Lung (tissue), 12 donors: Measurements from ENCODE around the gene RNF166. TPM values are rescaled to one million over a fixed set of nuclear protein-coding genes. Genes with fewer than 3 reads are reported as not detected.

Experiments
- ATAC-seq: fragments of 200-7000 bp; cut with Tn5 transposase; one replicate; pipeline ENCODE4 v1.9.1; 2020; ENCODE audit warnings: moderate number of reproducible peaks; ENCODE audit not compliant: insufficient read depth, low FRiP score
- DNase-seq, 3 donors: peaks; one replicate each; pipeline ENCODE4 v3.0.0-alpha.2; 2013 to 2017
- H3K27ac ChIP-seq, 2 donors: one replicate each; pipeline ENCODE4 v1.5.1; 2013; ENCODE audit warnings: mild to moderate bottlenecking in 2 of 2, moderate library complexity in 2 of 2, control low read depth in 1 of 2, inconsistent platforms in 1 of 2, low read depth in 1 of 2, low read length in 1 of 2
- H3K27me3 ChIP-seq, 3 donors: one replicate each; pipeline ENCODE4 v1.5.1; 2013; ENCODE audit warnings: low read length in 2 of 3; ENCODE audit not compliant: control insufficient read depth in 3 of 3, insufficient read depth in 3 of 3
- H3K36me3 ChIP-seq, 4 donors: one replicate each; pipeline ENCODE4 v1.5.1; 2013; ENCODE audit warnings: low read length in 4 of 4, mild to moderate bottlenecking in 1 of 4, moderate library complexity in 1 of 4; ENCODE audit not compliant: control insufficient read depth in 4 of 4, insufficient read depth in 4 of 4
- H3K4me1 ChIP-seq, 5 donors: one replicate each; pipeline ENCODE4 v1.5.1; 2013; ENCODE audit warnings: low read length in 5 of 5, mild to moderate bottlenecking in 2 of 5, moderate library complexity in 1 of 5; ENCODE audit not compliant: control insufficient read depth in 5 of 5, insufficient read depth in 5 of 5
- H3K4me3 ChIP-seq: one replicate; pipeline ENCODE4 v1.5.1; 2013; ENCODE audit warnings: mild to moderate bottlenecking, control low read depth, moderate library complexity
- H3K9ac ChIP-seq, 2 donors: one replicate each; pipeline ENCODE4 v1.5.1; 2013; ENCODE audit warnings: low read length in 2 of 2, control low read depth in 1 of 2; ENCODE audit not compliant: insufficient read depth in 1 of 2
- H3K9me3 ChIP-seq, 4 donors: one replicate each; pipeline ENCODE4 v1.5.1; 2013; ENCODE audit warnings: low read length in 3 of 4, mild to moderate bottlenecking in 1 of 4, moderate library complexity in 1 of 4; ENCODE audit not compliant: control insufficient read depth in 4 of 4, insufficient read depth in 3 of 4
- CTCF ChIP-seq: IDR thresholded peaks from 2 replicates; pipeline ENCODE4 v1.5.1; 2012; ENCODE audit warnings: mild to moderate bottlenecking; ENCODE audit errors: control extremely low read depth, extremely low read depth
- WGBS, 2 donors: extraction: QIAGEN DNeasy Blood & Tissue Kit; methylation state at CpG; one replicate each; pipeline ENCODE4 v1.1.7; 2013; 5-methylcytosine and 5-hydroxymethylcytosine counted together
- polyA plus RNA-seq, 2 donors: library from polyadenylated mRNA; stranded (reverse); fragments of 200-250 nt; gene quantifications; one replicate each; pipeline ENCODE4 v1.2.1, GENCODE V29; 2013
- total RNA-seq, 2 donors: library from RNA; depleted of rRNA in 1 of 2; stranded (reverse); fragments of >200 nt in 1 of 2; gene quantifications; one replicate each; pipeline ENCODE4 v1.2.1, GENCODE V29; 2014 to 2021
- donor health status: control.
- donor health status: control.
- donor health status: Bipolar disorder and iron deficiency.
- donor health status: healthy.
- donor health status: DM: yes; HTN: yes; CAD: no.

The RNF166 gene
- total and polyA plus RNA-seq, 4 donors = 15.2 to 51.6 (median 44.1) TPM

- no peak for DNase-seq
- Histone ChIP-seq H3K4me3 (no peak overlapping the region), H3K9me3 (peaks cover 0 to 2% (median 0%) of the 10 kb centered on the region in 4 donors), H3K36me3 (peaks cover 0 to 80% (median 13%) of the 10 kb centered on the region in 4 donors), H3K4me1 (no peaks in the 10 kb centered on the region), H3K27ac (no peak overlapping the region), H3K9ac (no peak overlapping the region), H3K27me3 (no peaks in the 10 kb centered on the region)
- WGBS, 2 donors = 90 to 91% methylated on average over 32 of the region's 32 CpGs
- ATAC-seq = no peak
- TF ChIP-seq CTCF = no peak
Observed at GRCh38 chr16:88725609-88726407, 19.6 kb upstream of the RNF166 start.

DNA sequence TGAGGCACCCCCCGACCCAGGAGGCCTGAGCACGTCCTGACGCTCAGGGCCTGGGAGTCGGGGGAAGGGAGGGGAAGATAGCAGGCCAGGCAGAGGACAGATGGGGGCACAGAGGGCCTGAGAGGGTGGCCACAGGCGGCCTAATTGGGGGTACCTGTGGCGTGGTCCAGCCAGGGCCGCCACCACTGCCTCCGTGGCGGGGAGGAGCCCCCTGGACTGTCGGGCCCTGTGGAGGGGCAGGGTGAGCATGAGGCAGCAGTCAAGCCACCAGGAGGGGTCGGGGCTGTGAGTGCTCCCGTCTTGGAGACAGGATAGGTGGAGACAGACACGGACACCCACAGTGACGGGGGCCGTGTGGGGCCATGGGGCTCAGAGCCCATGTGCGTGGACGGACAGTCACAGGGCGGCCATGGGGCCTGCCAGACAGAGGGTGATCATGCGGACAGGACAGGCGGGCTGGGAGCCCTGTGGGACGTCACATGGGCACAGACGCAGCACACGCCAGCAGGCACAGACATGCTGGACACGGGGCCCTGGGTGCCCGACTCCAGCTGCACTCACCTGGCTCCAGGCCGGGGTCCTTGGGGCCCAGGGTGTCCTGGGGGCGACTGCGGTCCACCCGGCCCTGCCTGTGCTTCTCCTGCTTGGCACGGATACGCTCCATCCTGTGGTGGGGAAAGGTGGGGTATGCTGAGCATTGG lies 18.8 kb upstream of the RNF166 start:
- WGBS, 2 donors = 92 to 94% methylated on average over 31 of the region's 31 CpGs
- TF ChIP-seq CTCF = no peak
- Histone ChIP-seq H3K27ac (no peak overlapping the region), H3K36me3 (peaks cover 0 to 83% (median 14%) of the 10 kb centered on the region in 4 donors), H3K9ac (no peak overlapping the region), H3K9me3 (peaks cover 0 to 2% (median 0%) of the 10 kb centered on the region in 4 donors), H3K4me1 (no peaks in the 10 kb centered on the region), H3K27me3 (no peaks in the 10 kb centered on the region), H3K4me3 (no peak overlapping the region)
- ATAC-seq (no peak), DNase-seq (no peak)

DNA sequence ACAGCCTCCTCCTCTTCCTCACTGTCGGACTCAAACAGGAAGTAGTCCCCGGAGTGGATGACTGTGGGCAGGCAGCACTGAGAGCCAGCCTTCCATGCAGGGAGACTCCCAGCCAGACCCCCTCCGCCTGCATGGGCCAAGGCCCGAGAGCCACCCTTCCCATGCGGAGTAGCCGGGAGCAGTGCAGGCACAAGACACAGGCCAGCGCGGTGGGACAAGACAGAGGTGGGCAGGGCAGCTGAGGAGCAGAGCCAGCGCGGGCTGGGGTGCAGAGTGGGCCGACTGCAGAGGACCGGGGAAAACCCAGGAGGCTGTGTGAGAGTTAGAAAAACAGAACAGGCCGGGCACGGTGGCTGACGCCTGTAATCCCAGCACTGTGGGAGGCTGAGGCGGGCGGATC lies 17.7 kb upstream of the RNF166 start:
- Histone ChIP-seq H3K9me3 (peaks cover 0 to 2% (median 0%) of the 10 kb centered on the region in 4 donors), H3K4me3 (no peak overlapping the region), H3K9ac (no peak overlapping the region), H3K4me1 (no peaks in the 10 kb centered on the region), H3K27ac (no peak overlapping the region), H3K36me3 (peaks cover 0 to 91% (median 17%) of the 10 kb centered on the region in 4 donors), H3K27me3 (no peaks in the 10 kb centered on the region)
- TF ChIP-seq CTCF = no peak
- DNase-seq (no peak), ATAC-seq (no peak)
- 91 to 95% methylated on average over 16 to 17 of the region's 17 CpGs for WGBS, 2 donors
